PC-3 (cell line): ENCODE data around the gene PAIP1.

Experiments
- EZH2 ChIP-seq: fragments of 300-600 bp; sonication (generic); IDR thresholded peaks from one replicate; pipeline ENCODE4 v1.6.1; 2017; ENCODE audit warnings: antibody characterized with exemption, mild to moderate bottlenecking, low read length; ENCODE audit not compliant: unreplicated experiment
- EZH2phosphoT487 ChIP-seq: fragments of 300-600 bp; sonication (generic); IDR thresholded peaks from 2 replicates; pipeline ENCODE4 v1.6.1; 2018; ENCODE audit warnings: mild to moderate bottlenecking, antibody characterized with exemption, low read length, borderline replicate concordance
- TF ChIP-seq, protein P1 (sequence below): fragments of 300-600 bp; sonication (generic); conservative IDR thresholded peaks from 2 replicates; pipeline ENCODE4 v1.5.1; 2017; ENCODE audit warnings: antibody characterized with exemption, low read depth, mild to moderate bottlenecking, low read length

DNA sequence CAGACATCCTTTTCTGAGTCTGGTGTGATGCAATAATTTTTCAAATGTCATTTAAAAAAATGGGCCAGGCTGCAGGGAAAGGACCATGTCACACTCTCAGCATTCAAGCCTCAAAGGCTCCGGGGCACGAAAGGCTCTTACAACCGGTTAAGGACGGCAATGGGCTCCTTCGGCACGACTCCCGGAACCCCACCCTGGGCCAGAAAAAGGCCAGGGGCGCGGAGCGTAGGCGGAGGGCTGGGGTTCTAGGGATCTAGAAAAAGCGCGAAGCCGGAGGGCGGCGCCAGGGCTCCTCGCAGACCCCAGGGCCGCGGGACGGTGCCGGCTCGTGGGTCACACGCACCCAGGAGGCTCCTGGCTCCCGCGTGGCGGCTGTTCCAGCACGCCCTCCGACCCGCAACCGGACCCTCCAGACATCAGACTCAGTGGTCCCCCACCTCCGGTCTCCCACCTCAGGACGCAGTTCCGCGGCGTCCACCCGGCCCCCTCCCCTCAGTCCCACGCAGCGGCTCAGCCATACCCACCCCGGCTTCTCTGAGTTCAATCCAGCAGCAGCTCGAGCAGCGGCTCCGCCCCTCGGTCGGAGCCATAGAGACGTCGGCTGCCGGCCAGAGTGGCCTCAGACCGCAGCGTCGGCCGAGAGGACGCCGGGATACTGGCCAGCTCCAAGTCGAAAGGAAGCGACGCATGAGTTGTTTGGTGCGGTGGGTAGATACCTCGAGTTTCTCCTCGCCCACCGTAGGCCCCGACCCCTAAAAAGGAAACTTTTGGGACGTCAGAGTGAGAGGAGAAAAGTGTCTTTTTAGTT lies 73.4 kb downstream of the PAIP1 start, which contains the start of gene TMEM267:
- TF ChIP-seq, protein P1, sequence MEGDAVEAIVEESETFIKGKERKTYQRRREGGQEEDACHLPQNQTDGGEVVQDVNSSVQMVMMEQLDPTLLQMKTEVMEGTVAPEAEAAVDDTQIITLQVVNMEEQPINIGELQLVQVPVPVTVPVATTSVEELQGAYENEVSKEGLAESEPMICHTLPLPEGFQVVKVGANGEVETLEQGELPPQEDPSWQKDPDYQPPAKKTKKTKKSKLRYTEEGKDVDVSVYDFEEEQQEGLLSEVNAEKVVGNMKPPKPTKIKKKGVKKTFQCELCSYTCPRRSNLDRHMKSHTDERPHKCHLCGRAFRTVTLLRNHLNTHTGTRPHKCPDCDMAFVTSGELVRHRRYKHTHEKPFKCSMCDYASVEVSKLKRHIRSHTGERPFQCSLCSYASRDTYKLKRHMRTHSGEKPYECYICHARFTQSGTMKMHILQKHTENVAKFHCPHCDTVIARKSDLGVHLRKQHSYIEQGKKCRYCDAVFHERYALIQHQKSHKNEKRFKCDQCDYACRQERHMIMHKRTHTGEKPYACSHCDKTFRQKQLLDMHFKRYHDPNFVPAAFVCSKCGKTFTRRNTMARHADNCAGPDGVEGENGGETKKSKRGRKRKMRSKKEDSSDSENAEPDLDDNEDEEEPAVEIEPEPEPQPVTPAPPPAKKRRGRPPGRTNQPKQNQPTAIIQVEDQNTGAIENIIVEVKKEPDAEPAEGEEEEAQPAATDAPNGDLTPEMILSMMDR = no peak
- no peak for TF ChIP-seq EZH2
- no peak for TF ChIP-seq EZH2phosphoT487
